ENCODE data around the gene RNF13.

DNA sequence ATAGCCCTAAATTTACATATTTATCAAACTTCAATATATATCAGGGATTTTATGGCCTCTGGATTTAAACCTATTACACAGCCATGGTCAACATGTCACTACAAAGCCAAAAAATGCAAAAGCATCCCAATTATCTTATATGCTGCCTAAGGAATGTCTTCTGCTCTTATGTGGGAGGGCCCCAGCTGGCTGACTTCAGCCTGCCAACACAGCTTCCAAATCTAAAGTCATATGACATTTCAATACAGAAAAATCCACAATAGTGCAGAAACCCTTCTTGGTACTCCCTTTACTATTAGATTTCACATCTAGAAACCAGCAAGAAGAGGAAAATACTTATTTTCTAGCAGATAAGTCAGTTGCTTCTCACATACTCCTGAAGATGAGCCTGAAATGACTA is 151.3 kb downstream of the RNF13 start:
- TF ChIP-seq, protein P1, sequence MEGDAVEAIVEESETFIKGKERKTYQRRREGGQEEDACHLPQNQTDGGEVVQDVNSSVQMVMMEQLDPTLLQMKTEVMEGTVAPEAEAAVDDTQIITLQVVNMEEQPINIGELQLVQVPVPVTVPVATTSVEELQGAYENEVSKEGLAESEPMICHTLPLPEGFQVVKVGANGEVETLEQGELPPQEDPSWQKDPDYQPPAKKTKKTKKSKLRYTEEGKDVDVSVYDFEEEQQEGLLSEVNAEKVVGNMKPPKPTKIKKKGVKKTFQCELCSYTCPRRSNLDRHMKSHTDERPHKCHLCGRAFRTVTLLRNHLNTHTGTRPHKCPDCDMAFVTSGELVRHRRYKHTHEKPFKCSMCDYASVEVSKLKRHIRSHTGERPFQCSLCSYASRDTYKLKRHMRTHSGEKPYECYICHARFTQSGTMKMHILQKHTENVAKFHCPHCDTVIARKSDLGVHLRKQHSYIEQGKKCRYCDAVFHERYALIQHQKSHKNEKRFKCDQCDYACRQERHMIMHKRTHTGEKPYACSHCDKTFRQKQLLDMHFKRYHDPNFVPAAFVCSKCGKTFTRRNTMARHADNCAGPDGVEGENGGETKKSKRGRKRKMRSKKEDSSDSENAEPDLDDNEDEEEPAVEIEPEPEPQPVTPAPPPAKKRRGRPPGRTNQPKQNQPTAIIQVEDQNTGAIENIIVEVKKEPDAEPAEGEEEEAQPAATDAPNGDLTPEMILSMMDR (IDR thresholded peaks at IDR 0.05) = no peak
- TF ChIP-seq POLR2AphosphoS5 (IDR thresholded peaks at IDR 0.05) (no peak), EP300 (IDR thresholded peaks at IDR 0.05) (no peak)
